PC-3 (cell line): ENCODE data around the gene GP1BB. TPM values are rescaled to one million over a fixed set of nuclear protein-coding genes. Genes with fewer than 3 reads are reported as not detected.

ENCODE experiments used
- ATAC-seq: fragments of 200-7000 bp; cut with Tn5 transposase; 2 replicates; pipeline ENCODE4 v1.9.1; 2020; ENCODE audit warnings: mild to moderate bottlenecking, moderate library complexity
- BruUV-seq: library from RNA; stranded (reverse); fragments of 400-500 nt; replicated peaks from 2 replicates; lab custom pipeline; 2021; lab: Mats Ljungman, UMichigan
- CTCF ChIA-PET: fragments of 300-600 bp; sonication (Branson Sonifier 250); formaldehyde crosslinking; loops from one replicate; lab custom pipeline; 2022; ENCODE audit warnings: antibody characterized with exemption; lab: Charles Lee
- POLR2A ChIA-PET: fragments of 300-600 bp; sonication (Branson Sonifier 250); formaldehyde crosslinking; loops from one replicate; lab custom pipeline; 2022; ENCODE audit warnings: antibody characterized with exemption; ENCODE audit not compliant: unreplicated experiment; lab: Charles Lee
- DNase-seq: peaks from one replicate; pipeline ENCODE4 v3.0.0-alpha.2; 2015
- H2AFZ ChIP-seq: fragments of 300-600 bp; sonication (generic); 2 replicates; pipeline ENCODE4 v1.6.0; 2016; ENCODE audit warnings: antibody characterized with exemption, low read length
- H3F3A ChIP-seq: fragments of 300-600 bp; sonication (generic); one replicate; pipeline ENCODE4 v1.6.0; 2017; ENCODE audit warnings: antibody characterized with exemption, low read length, control low read depth, mild to moderate bottlenecking; ENCODE audit not compliant: unreplicated experiment
- H3K27ac ChIP-seq: fragments of 300-600 bp; sonication (generic); 2 replicates; pipeline ENCODE4 v1.5.1; 2016; ENCODE audit warnings: mild to moderate bottlenecking, low read length
- H3K27me3 ChIP-seq: fragments of 300-600 bp; sonication (generic); 2 replicates; pipeline ENCODE4 v1.6.1; 2016; ENCODE audit warnings: low read length, mixed read lengths
- H3K36me3 ChIP-seq: fragments of 300-600 bp; sonication (generic); 2 replicates; pipeline ENCODE4 v1.6.1; 2016; ENCODE audit warnings: low read depth, mixed run types, low read length, mixed read lengths
- H3K4me1 ChIP-seq: fragments of 300-600 bp; sonication (generic); 2 replicates; pipeline ENCODE4 v1.5.1; 2016; ENCODE audit warnings: low read length; ENCODE audit not compliant: insufficient read depth
- H3K4me2 ChIP-seq: fragments of 300-600 bp; sonication (generic); 2 replicates; pipeline ENCODE4 v1.6.0; 2016; ENCODE audit warnings: low read length
- H3K4me3 ChIP-seq: fragments of 300-600 bp; sonication (generic); 2 replicates; pipeline ENCODE4 v1.5.1; 2016; ENCODE audit warnings: mild to moderate bottlenecking, low read length, mixed read lengths
- H3K79me2 ChIP-seq: fragments of 300-600 bp; sonication (generic); 2 replicates; pipeline ENCODE4 v1.6.1; 2017; ENCODE audit warnings: low read length, mixed read lengths
- H3K9ac ChIP-seq: fragments of 300-600 bp; sonication (generic); 2 replicates; pipeline ENCODE4 v1.6.0; 2016; ENCODE audit warnings: mild to moderate bottlenecking, low read length
- H3K9me2 ChIP-seq: fragments of 300-600 bp; sonication (generic); replicated peaks from 2 replicates; pipeline ENCODE4 v1.6.1; 2016; ENCODE audit warnings: mixed run types, low read length, mixed read lengths
- H3K9me3 ChIP-seq: fragments of 300-600 bp; sonication (generic); 2 replicates; pipeline ENCODE4 v1.6.1; 2016; ENCODE audit warnings: low read length, mixed read lengths
- H4K20me1 ChIP-seq: fragments of 300-600 bp; sonication (generic); 2 replicates; pipeline ENCODE4 v1.6.1; 2016; ENCODE audit warnings: low read length, mixed read lengths
- EZH2 ChIP-seq: fragments of 300-600 bp; sonication (generic); IDR thresholded peaks from one replicate; pipeline ENCODE4 v1.6.1; 2017; ENCODE audit warnings: antibody characterized with exemption, mild to moderate bottlenecking, low read length; ENCODE audit not compliant: unreplicated experiment
- EZH2phosphoT487 ChIP-seq: fragments of 300-600 bp; sonication (generic); IDR thresholded peaks from 2 replicates; pipeline ENCODE4 v1.6.1; 2018; ENCODE audit warnings: mild to moderate bottlenecking, antibody characterized with exemption, low read length, borderline replicate concordance
- intact Hi-C: fragments of 100-400 bp; cut with micrococcal nuclease; formaldehyde crosslinking; loops from 2 replicates; pipeline ENCODE4 v1.9.0; 2023
- total RNA-seq: library from RNA; depleted of rRNA; stranded (reverse); fragments of >200 nt; gene quantifications from 2 replicates; pipeline ENCODE4 v1.2.3, GENCODE V29; 2014
- TF ChIP-seq, protein P1 (sequence below): fragments of 300-600 bp; sonication (generic); conservative IDR thresholded peaks from 2 replicates; pipeline ENCODE4 v1.5.1; 2017; ENCODE audit warnings: antibody characterized with exemption, low read depth, mild to moderate bottlenecking, low read length

Gene GP1BB
- total RNA-seq, 1 experiment from 2014 or later = 0.80 TPM

DNA sequence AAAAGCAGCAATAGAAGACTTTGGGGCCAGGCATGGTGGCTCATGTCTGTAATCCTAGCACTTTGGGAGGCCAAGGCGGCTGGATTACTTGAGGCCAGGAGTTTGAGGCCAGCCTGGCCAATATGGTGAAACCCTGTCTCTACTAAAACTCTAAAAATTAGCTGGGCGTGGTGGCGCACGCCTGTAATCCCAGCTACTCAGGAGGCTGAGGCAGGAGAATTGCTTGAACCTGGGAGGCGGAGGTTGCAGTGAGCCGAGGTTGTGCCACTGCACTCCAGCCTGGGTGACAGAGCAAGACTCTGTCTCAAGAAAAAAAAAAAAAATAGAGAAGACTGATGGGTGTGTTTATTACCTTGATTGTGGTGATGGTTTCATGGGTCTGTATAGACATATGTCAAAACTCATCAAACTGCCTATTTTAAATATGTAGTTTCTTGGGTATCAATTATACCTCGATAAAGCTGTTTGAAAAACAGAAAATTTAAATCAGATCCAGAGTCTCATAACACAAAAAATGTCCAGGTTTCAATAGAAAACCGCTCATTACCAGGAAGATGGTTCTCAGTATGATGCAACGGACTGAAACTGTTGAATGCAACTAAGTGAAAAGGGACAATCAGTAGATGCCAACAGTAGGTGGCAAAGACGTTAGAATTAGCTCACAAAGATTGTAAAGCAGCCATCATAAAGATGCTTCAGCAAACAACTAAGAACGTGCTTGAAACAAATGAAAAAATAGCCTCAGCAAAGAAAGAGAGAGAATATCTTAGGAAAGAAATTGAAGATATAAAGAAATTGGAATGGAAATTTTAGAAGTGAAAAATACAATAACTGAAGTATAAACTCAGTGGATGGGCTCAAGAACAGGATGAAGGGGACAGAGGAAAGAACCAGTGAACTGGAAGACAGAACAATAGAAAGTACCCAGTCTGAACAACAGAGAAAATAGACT lies 42.2 kb upstream of the GP1BB start:
- no peak overlapping the region for H3K27ac ChIP-seq
- no peaks in the 10 kb centered on the region for H3K36me3 ChIP-seq
- POLR2A ChIA-PET = no interaction called here
- ATAC-seq = no peak
- no peaks in the 10 kb centered on the region for H3K79me2 ChIP-seq
- no peak overlapping the region for H3K9ac ChIP-seq
- H3K4me3 ChIP-seq = no peak overlapping the region
- H3K9me2 ChIP-seq = no peaks in the 10 kb centered on the region
- H3K9me3 ChIP-seq = no peaks in the 10 kb centered on the region
- no peaks in the 10 kb centered on the region for H3K27me3 ChIP-seq
- H2AFZ ChIP-seq = no peak overlapping the region
- TF ChIP-seq EZH2 (no peak), EZH2phosphoT487 (no peak)
- TF ChIP-seq, protein P1, sequence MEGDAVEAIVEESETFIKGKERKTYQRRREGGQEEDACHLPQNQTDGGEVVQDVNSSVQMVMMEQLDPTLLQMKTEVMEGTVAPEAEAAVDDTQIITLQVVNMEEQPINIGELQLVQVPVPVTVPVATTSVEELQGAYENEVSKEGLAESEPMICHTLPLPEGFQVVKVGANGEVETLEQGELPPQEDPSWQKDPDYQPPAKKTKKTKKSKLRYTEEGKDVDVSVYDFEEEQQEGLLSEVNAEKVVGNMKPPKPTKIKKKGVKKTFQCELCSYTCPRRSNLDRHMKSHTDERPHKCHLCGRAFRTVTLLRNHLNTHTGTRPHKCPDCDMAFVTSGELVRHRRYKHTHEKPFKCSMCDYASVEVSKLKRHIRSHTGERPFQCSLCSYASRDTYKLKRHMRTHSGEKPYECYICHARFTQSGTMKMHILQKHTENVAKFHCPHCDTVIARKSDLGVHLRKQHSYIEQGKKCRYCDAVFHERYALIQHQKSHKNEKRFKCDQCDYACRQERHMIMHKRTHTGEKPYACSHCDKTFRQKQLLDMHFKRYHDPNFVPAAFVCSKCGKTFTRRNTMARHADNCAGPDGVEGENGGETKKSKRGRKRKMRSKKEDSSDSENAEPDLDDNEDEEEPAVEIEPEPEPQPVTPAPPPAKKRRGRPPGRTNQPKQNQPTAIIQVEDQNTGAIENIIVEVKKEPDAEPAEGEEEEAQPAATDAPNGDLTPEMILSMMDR = no peak
- intact Hi-C loops = no loop called here
- no peaks in the 10 kb centered on the region for H3K4me1 ChIP-seq
- H3F3A ChIP-seq = no peaks in the 10 kb centered on the region
- CTCF ChIA-PET = interaction anchor here (0.7 kb wide), 1 partner anchor 398 kb away, joined by 3 read pairs; no protein-coding TSS in a partner anchor
- H3K4me2 ChIP-seq = no peak overlapping the region
- no peaks in the 10 kb centered on the region for H4K20me1 ChIP-seq
- DNase-seq = no peak
- no TSS peak for BruUV-seq

DNA sequence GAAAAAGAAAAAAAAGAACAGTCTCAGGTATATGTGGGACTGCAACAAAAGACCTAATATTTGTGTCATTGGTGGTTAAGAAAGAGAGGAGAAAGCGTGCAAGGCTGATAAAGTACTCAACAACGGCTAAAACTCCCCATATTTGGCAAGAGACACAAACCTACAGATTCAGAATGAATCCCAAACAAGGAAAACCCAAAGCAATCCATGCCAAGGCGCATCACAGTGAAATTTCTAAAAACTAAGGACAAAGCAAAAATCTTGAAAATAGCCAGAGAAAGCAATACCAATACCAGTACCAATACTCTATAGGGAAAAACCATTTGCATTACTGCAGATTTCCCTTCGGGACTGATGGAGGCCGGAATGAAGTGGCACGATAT lies 41.5 kb upstream of the GP1BB start:
- H3K36me3 ChIP-seq = no peaks in the 10 kb centered on the region
- no peak overlapping the region for H3K4me2 ChIP-seq
- TF ChIP-seq EZH2phosphoT487 = no peak
- TF ChIP-seq, protein P1 = no peak
- TF ChIP-seq EZH2 = no peak
- ChIA-PET CTCF (no interaction called here), POLR2A (no interaction called here)
- intact Hi-C loops = no loop called here
- H3K27me3 ChIP-seq = no peaks in the 10 kb centered on the region
- no peak overlapping the region for H3K4me3 ChIP-seq
- H3K27ac ChIP-seq = no peak overlapping the region
- H3K79me2 ChIP-seq = no peaks in the 10 kb centered on the region
- no peak overlapping the region for H3K9ac ChIP-seq
- H4K20me1 ChIP-seq = no peaks in the 10 kb centered on the region
- no peak overlapping the region for H2AFZ ChIP-seq
- no peaks in the 10 kb centered on the region for H3K9me2 ChIP-seq
- H3K9me3 ChIP-seq = no peaks in the 10 kb centered on the region
- H3F3A ChIP-seq = no peaks in the 10 kb centered on the region
- BruUV-seq = no TSS peak
- DNase-seq = no peak
- H3K4me1 ChIP-seq = no peaks in the 10 kb centered on the region
- ATAC-seq = no peak

DNA sequence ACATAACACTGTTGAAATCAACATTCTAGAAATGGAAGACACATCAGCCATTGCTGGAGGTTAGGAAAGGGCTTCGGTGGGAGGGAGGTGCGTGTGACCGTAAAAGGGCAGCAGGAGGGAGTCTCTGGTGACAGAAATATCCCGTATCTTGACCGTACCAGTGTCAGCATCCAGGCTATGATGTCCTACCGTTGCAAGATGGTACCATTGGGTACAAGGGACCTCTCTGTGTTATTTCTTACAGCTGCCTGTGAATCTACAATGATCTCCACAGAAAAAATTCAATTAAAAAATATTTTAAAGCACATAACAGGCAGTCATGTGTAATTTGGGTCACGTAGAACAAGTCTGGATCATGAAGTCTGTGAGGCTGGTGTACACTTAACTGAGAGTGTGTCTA lies 36.4 kb upstream of the GP1BB start:
- Histone ChIP-seq H3K4me3 (no peak overlapping the region), H3K36me3 (no peaks in the 10 kb centered on the region), H3K79me2 (no peaks in the 10 kb centered on the region), H3F3A (no peaks in the 10 kb centered on the region), H3K9ac (no peak overlapping the region), H3K9me3 (no peaks in the 10 kb centered on the region), H3K9me2 (no peaks in the 10 kb centered on the region), H3K4me1 (peaks cover 6% of the 10 kb centered on the region), H3K27ac (no peak overlapping the region), H3K4me2 (no peak overlapping the region), H2AFZ (no peak overlapping the region), H4K20me1 (no peaks in the 10 kb centered on the region), H3K27me3 (no peaks in the 10 kb centered on the region)
- intact Hi-C loops = no loop called here
- no peak for TF ChIP-seq EZH2phosphoT487
- TF ChIP-seq, protein P1 = no peak
- no peak for TF ChIP-seq EZH2
- DNase-seq (no peak), ATAC-seq (no peak)
- ChIA-PET CTCF (no interaction called here), POLR2A (no interaction called here)
- no TSS peak for BruUV-seq
